Fibroblast of lung (primary cell): ENCODE measurements around the gene WDR27. TPM values are rescaled to one million over a fixed set of nuclear protein-coding genes. Genes with fewer than 3 reads are reported as not detected.
A peak's percentile ranks its signal among the peaks of the same experiment; 100 is the strongest.

Experiments used
- DNase-seq, 2 donors: peaks; one replicate each; pipeline versions ENCODE4 v3.0.0 to v3.0.0-alpha.2; 2010; ENCODE audit warnings: low read depth in 2 of 2
- H2AFZ ChIP-seq: 2 replicates; pipeline ENCODE4 v1.5.1; 2012; ENCODE audit warnings: low read length, control low read depth, inconsistent platforms
- H3K27ac ChIP-seq: 2 replicates; pipeline ENCODE4 v1.5.1; 2011; ENCODE audit warnings: low read length, control low read depth; ENCODE audit not compliant: insufficient read depth
- H3K27me3 ChIP-seq: 2 replicates; pipeline ENCODE4 v1.5.1; 2011; ENCODE audit warnings: mild to moderate bottlenecking, low read length; ENCODE audit not compliant: control insufficient read depth, insufficient read depth
- H3K36me3 ChIP-seq: 2 replicates; pipeline ENCODE4 v1.5.1; 2011; ENCODE audit warnings: low read length; ENCODE audit not compliant: control insufficient read depth, insufficient read depth
- H3K4me1 ChIP-seq: 2 replicates; pipeline ENCODE4 v1.5.1; 2011; ENCODE audit warnings: low read length; ENCODE audit not compliant: control insufficient read depth, insufficient read depth; ENCODE audit errors: extremely low read depth
- H3K4me2 ChIP-seq: 2 replicates; pipeline ENCODE4 v1.5.1; 2011; ENCODE audit warnings: low read length, control low read depth; ENCODE audit not compliant: insufficient read depth; ENCODE audit errors: extremely low read depth
- H3K4me3 ChIP-seq, 4 experiments: fragments of 200-600 bp in 1 of 4; sonication (generic) in 1 of 4; replicated peaks in 1 of 4; 2 replicates each; pipeline ENCODE4 v1.5.1; 2011 to 2016; ENCODE audit warnings: low read length in 4 of 4, low read depth in 3 of 4, mild to moderate bottlenecking in 3 of 4, control low read depth in 2 of 4, inconsistent platforms in 1 of 4, mixed read lengths in 1 of 4; ENCODE audit not compliant: insufficient read depth in 1 of 4; ENCODE audit errors: control extremely low read depth in 1 of 4
- H3K79me2 ChIP-seq: 2 replicates; pipeline ENCODE4 v1.5.1; 2012; ENCODE audit warnings: mild to moderate bottlenecking, low read length, inconsistent platforms; ENCODE audit not compliant: control insufficient read depth, insufficient read depth
- H3K9ac ChIP-seq: 2 replicates; pipeline ENCODE4 v1.5.1; 2011; ENCODE audit warnings: mild to moderate bottlenecking, low read length, control low read depth; ENCODE audit not compliant: insufficient read depth
- H3K9me3 ChIP-seq: 2 replicates; pipeline ENCODE4 v1.5.1; 2012; ENCODE audit warnings: low read depth, low read length; ENCODE audit not compliant: control insufficient read depth, insufficient read depth
- H4K20me1 ChIP-seq: 2 replicates; pipeline ENCODE4 v1.5.1; 2011; ENCODE audit warnings: low read length; ENCODE audit not compliant: control insufficient read depth, insufficient read depth; ENCODE audit errors: extremely low read depth
- EZH2 ChIP-seq: IDR thresholded peaks from 2 replicates; pipeline ENCODE4 v1.5.1; 2012; ENCODE audit warnings: low read length, control low read depth, mild to moderate bottlenecking; ENCODE audit errors: missing control alignments
- polyA plus RNA-seq, 2 donors: library from polyadenylated mRNA; depleted of rRNA in 1 of 2; stranded (reverse) in 1 of 2; unstranded in 1 of 2; fragments of >200 nt; gene quantifications; 2 replicates each; pipeline ENCODE4 v1.2.1, GENCODE V29; 2011 to 2012; ENCODE audit warnings: missing spikeins in 1 of 2
- total RNA-seq: library from RNA; depleted of rRNA; stranded (reverse); fragments of >200 nt; gene quantifications from 2 replicates; pipeline ENCODE4 v1.2.1, GENCODE V29; 2014
- TF ChIP-seq, protein P1 (sequence below), 2 donors: IDR thresholded peaks in 1 of 2; conservative IDR thresholded peaks in 1 of 2; 1 replicate in 1 of 2; 2 replicates in 1 of 2; pipeline ENCODE4 v1.5.1; 2011 to 2012; ENCODE audit warnings: low read length in 2 of 2, control low read depth in 1 of 2, inconsistent platforms in 1 of 2, low read depth in 1 of 2, mild to moderate bottlenecking in 1 of 2

The WDR27 gene
- total and polyA plus RNA-seq, 2 donors (not counting 1 experiment from before 2014, with no cell fraction given) = 8.8 to 23.3 TPM

DNA sequence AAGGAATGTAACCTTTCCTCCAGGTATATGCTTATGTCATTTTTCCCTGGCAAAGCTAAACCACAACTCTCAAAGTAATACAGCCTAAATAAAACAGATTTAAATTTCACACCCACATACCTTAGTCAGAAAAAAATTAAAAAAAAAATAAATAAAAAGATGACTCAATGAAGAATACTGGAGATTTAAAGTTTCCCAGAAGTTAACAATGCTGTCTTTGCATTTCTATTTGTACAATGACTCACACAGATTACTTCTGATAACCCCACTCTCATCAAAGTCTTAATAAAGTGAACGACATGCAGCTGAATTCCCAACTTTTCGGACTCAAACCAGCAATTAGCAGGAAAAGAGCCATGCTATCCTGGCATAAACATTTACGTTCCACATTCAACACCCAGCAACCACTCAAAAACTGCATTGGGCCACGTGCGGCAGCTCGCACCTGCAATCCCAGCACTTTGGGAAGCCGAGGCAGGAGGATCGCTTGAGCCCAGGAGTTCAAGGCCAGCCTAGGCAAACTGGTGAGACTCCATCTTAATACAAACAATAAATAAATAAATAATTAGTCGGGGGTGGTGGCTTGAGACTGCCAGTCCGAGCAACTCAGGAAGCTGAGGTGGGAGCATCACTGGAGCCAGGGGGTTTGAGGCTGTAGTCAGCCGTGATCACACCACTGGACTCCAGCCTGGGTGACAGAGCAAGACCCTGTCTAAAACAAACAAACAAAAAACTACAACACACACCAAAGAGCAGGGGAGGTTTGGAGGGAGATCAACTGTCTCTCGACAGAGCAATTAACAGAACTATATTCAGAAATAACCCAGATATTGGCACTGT lies 130.5 kb downstream of the WDR27 start:
- H3K4me2 ChIP-seq = no peak overlapping the region
- H3K27me3 ChIP-seq = no peaks in the 10 kb centered on the region
- no peak overlapping the region for H3K4me3 ChIP-seq
- TF ChIP-seq, protein P1, sequence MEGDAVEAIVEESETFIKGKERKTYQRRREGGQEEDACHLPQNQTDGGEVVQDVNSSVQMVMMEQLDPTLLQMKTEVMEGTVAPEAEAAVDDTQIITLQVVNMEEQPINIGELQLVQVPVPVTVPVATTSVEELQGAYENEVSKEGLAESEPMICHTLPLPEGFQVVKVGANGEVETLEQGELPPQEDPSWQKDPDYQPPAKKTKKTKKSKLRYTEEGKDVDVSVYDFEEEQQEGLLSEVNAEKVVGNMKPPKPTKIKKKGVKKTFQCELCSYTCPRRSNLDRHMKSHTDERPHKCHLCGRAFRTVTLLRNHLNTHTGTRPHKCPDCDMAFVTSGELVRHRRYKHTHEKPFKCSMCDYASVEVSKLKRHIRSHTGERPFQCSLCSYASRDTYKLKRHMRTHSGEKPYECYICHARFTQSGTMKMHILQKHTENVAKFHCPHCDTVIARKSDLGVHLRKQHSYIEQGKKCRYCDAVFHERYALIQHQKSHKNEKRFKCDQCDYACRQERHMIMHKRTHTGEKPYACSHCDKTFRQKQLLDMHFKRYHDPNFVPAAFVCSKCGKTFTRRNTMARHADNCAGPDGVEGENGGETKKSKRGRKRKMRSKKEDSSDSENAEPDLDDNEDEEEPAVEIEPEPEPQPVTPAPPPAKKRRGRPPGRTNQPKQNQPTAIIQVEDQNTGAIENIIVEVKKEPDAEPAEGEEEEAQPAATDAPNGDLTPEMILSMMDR (conservative IDR thresholded peaks at IDR 0.05 in 1 of 2, IDR thresholded peaks at IDR 0.05 in 1 of 2; ENCODE audit: low read depth in 1 of 2, low read length in 2 of 2) = no peak
- no peak for TF ChIP-seq EZH2
- no peak overlapping the region for H3K9ac ChIP-seq
- no peaks in the 10 kb centered on the region for H4K20me1 ChIP-seq
- H3K27ac ChIP-seq = no peak overlapping the region
- H3K79me2 ChIP-seq = no peaks in the 10 kb centered on the region
- no peaks in the 10 kb centered on the region for H3K9me3 ChIP-seq
- peak; percentile 47 to 90 for DNase-seq
- H2AFZ ChIP-seq = no peak overlapping the region
- no peaks in the 10 kb centered on the region for H3K4me1 ChIP-seq
- no peaks in the 10 kb centered on the region for H3K36me3 ChIP-seq

DNA sequence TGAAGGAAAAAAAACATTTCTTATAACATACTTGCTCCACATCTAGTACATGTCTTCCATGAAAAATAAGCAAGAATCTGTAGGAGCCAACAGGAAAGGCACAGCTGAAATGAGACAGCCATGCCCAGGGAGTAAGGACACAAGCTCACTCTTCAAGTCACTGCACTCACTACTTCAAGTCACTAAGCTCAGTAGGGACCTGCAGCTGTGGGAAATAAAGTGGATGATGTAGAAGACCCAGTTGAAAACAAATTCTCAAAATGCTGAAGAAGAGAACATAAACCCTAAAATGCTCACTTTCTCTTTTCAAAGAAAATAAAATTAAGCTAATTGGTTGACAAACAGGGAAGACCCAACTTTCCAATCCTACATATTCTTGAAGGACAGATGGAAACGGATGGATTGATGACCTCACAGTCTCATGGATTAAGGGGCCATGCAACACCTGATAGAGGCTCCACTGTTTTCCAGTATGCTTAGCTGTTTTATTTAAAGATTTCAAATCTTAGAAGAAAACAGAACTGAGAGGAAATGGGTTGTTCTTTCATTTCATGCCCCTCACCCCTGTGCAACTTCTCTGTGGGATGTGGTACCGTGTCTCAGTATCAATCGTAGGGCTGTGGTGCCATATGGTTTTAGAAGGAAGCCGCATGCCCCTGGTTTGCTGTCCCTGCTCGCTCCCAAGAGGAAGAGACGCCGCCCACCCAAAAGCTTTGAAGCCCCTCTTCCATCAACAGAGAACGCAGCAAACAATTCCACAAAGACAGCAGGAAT lies 133.3 kb downstream of the WDR27 start:
- no peak overlapping the region for H2AFZ ChIP-seq
- H4K20me1 ChIP-seq = no peaks in the 10 kb centered on the region
- no peaks in the 10 kb centered on the region for H3K9me3 ChIP-seq
- no peak overlapping the region for H3K4me3 ChIP-seq
- H3K4me2 ChIP-seq = no peak overlapping the region
- H3K9ac ChIP-seq = no peak overlapping the region
- no peaks in the 10 kb centered on the region for H3K36me3 ChIP-seq
- no peak for TF ChIP-seq EZH2
- TF ChIP-seq, protein P1 (conservative IDR thresholded peaks at IDR 0.05 in 1 of 2, IDR thresholded peaks at IDR 0.05 in 1 of 2; ENCODE audit: low read depth in 1 of 2, low read length in 2 of 2) = no peak
- H3K79me2 ChIP-seq = no peaks in the 10 kb centered on the region
- no peak overlapping the region for H3K27ac ChIP-seq
- no peaks in the 10 kb centered on the region for H3K27me3 ChIP-seq
- no peak for DNase-seq
- H3K4me1 ChIP-seq = no peaks in the 10 kb centered on the region

DNA sequence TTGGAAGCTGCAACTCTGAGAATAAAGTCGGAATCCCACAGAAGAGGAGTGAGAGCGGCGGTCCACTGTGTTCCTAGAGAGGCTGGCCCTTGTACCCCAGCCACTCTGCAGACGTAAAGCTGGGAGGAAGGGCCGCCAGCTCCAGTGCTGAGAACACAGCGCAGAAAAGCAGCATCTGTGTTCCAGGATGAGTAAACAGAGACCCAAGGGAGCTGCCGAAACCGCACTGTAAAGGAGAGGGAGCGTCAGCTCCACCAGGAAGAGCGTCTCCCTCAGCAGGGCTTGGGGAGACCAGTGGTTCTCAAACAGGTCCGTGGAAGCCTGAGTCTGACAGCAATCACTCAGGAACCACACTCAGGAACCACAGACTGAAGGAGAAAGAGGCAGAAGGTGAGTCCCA lies 134.0 kb downstream of the WDR27 start:
- TF ChIP-seq, protein P1 (conservative IDR thresholded peaks at IDR 0.05 in 1 of 2, IDR thresholded peaks at IDR 0.05 in 1 of 2; ENCODE audit: low read depth in 1 of 2, low read length in 2 of 2) = no peak
- TF ChIP-seq EZH2 = no peak
- H3K27ac ChIP-seq = no peak overlapping the region
- no peaks in the 10 kb centered on the region for H4K20me1 ChIP-seq
- no peak overlapping the region for H3K4me3 ChIP-seq
- H3K79me2 ChIP-seq = no peaks in the 10 kb centered on the region
- no peaks in the 10 kb centered on the region for H3K9me3 ChIP-seq
- H3K27me3 ChIP-seq = no peaks in the 10 kb centered on the region
- no peak overlapping the region for H3K4me2 ChIP-seq
- H3K4me1 ChIP-seq = no peaks in the 10 kb centered on the region
- H3K9ac ChIP-seq = no peak overlapping the region
- no peaks in the 10 kb centered on the region for H3K36me3 ChIP-seq
- H2AFZ ChIP-seq = no peak overlapping the region
- no peak for DNase-seq
